Coronary artery (tissue), 2 donors: ENCODE measurements around the gene SMG5.

ENCODE experiments used
- DNase-seq: peaks from one replicate; pipeline ENCODE4 v3.0.0-alpha.2; 2017; ENCODE audit warnings: low spot score
- H3K27ac ChIP-seq, 2 donors: fragments of 200-600 bp; sonication (generic); one replicate each; pipeline ENCODE4 v1.5.1; 2016 to 2019
- H3K4me3 ChIP-seq: fragments of 200-600 bp; sonication (generic); 2 replicates; pipeline ENCODE4 v1.5.1; 2016; ENCODE audit warnings: mild to moderate bottlenecking, moderate library complexity
- CTCF ChIP-seq: fragments of 200-600 bp; sonication (generic); IDR thresholded peaks from one replicate; pipeline ENCODE4 v1.5.1; 2019; ENCODE audit warnings: antibody characterized with exemption

SMG5 gene

GRCh38 chr1:156281693-156282478, 739 bp downstream of the SMG5 start:
- DNase-seq: no peak
- Histone ChIP-seq H3K4me3 (peak overlapping the region; percentile 89), H3K27ac (peak overlapping the region; percentile 61 to 90)
- no peak for TF ChIP-seq CTCF

- DNase-seq: no peak
- no peak for TF ChIP-seq CTCF
- H3K4me3 ChIP-seq: peak overlapping the region; percentile 89
- no peak overlapping the region for H3K27ac ChIP-seq
Observed at GRCh38 chr1:156281281-156281680, 1.3 kb downstream of the SMG5 start.

- Histone ChIP-seq H3K27ac (no peak overlapping the region), H3K4me3 (no peak overlapping the region)
- no peak for DNase-seq
- no peak for TF ChIP-seq CTCF
Observed at GRCh38 chr1:156279837-156280236, 2.8 kb downstream of the SMG5 start.

- DNase-seq: no peak
- Histone ChIP-seq H3K4me3 (no peak overlapping the region), H3K27ac (peak overlapping the region in 1 of 2 donors; percentile 51)
- TF ChIP-seq CTCF: no peak
Observed at GRCh38 chr1:156276966-156277381, 5.7 kb downstream of the SMG5 start.

GRCh38 chr1:156276532-156276931, 6.1 kb downstream of the SMG5 start:
- no peak for TF ChIP-seq CTCF
- no peak for DNase-seq
- Histone ChIP-seq H3K4me3 (no peak overlapping the region), H3K27ac (peak overlapping the region in 1 of 2 donors; percentile 51)

GRCh38 chr1:156270314-156270713, 12.3 kb downstream of the SMG5 start:
- no peak for TF ChIP-seq CTCF
- no peak for DNase-seq
- no peak overlapping the region for H3K4me3 ChIP-seq
- H3K27ac ChIP-seq: no peak overlapping the region

GRCh38 chr1:156268336-156268735, 14.3 kb downstream of the SMG5 start:
- DNase-seq: no peak
- no peak overlapping the region for H3K4me3 ChIP-seq
- TF ChIP-seq CTCF: no peak
- no peak overlapping the region for H3K27ac ChIP-seq
